ENCODE data around the gene STUM. TPM values are rescaled to one million over a fixed set of nuclear protein-coding genes. Genes with fewer than 3 reads are reported as not detected.

Gene STUM
- total RNA-seq, 1 donor from 2014 or later: 0.86 TPM

GRCh38 chr1:226512076-226512728, 36.4 kb upstream of the STUM start:
- Mint-ChIP-seq H3K4me1 (no peaks in the 10 kb centered on the region), H3K27ac (ENCODE audit: unreplicated experiment) (no peak overlapping the region)

DNA sequence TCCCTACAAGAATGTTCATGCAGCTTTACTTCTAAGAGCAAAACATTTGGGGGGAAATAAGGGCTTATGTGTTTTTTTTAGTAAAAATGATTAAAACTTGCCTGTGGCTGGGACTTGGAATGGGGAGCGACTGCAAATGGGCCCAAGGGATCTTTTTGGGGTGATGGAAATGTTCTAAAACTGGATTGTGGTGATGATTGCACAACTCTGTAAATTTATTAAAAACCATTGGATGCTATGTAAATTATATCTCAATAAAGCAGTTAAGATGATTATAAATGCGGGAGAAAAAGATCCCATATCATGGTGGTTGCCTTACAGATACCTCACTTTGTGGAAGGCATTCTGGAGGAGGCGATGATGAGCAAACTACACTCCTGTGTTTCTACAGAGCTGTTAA, 30.2 kb upstream of the STUM start:
- Mint-ChIP-seq H3K27me3 (ENCODE audit: low read depth) (peaks cover 3% of the 10 kb centered on the region), H3K4me3 (no peak overlapping the region), H3K36me3 (ENCODE audit: low read depth) (no peaks in the 10 kb centered on the region), H3K4me1 (peaks cover 8% of the 10 kb centered on the region), H3K27ac (ENCODE audit: unreplicated experiment) (no peak overlapping the region), H3K9me3 (no peaks in the 10 kb centered on the region)
- TF ChIP-seq, protein P1, sequence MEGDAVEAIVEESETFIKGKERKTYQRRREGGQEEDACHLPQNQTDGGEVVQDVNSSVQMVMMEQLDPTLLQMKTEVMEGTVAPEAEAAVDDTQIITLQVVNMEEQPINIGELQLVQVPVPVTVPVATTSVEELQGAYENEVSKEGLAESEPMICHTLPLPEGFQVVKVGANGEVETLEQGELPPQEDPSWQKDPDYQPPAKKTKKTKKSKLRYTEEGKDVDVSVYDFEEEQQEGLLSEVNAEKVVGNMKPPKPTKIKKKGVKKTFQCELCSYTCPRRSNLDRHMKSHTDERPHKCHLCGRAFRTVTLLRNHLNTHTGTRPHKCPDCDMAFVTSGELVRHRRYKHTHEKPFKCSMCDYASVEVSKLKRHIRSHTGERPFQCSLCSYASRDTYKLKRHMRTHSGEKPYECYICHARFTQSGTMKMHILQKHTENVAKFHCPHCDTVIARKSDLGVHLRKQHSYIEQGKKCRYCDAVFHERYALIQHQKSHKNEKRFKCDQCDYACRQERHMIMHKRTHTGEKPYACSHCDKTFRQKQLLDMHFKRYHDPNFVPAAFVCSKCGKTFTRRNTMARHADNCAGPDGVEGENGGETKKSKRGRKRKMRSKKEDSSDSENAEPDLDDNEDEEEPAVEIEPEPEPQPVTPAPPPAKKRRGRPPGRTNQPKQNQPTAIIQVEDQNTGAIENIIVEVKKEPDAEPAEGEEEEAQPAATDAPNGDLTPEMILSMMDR (conservative IDR thresholded peaks at IDR 0.05): no peak
- DNase-seq (ENCODE audit: low read depth, low spot score): no peak

More at GRCh38 chr1:226512076-226512728, 36.4 kb upstream of the STUM start:
- H3K4me3 Mint-ChIP-seq: no peak overlapping the region
- no peaks in the 10 kb centered on the region for H3K9me3 Mint-ChIP-seq
- no peaks in the 10 kb centered on the region for H3K36me3 Mint-ChIP-seq (ENCODE audit: low read depth)
- peaks cover 5% of the 10 kb centered on the region for H3K27me3 Mint-ChIP-seq (ENCODE audit: low read depth)
- DNase-seq (ENCODE audit: low read depth, low spot score): no peak
- TF ChIP-seq, protein P1 (conservative IDR thresholded peaks at IDR 0.05): no peak

DNA sequence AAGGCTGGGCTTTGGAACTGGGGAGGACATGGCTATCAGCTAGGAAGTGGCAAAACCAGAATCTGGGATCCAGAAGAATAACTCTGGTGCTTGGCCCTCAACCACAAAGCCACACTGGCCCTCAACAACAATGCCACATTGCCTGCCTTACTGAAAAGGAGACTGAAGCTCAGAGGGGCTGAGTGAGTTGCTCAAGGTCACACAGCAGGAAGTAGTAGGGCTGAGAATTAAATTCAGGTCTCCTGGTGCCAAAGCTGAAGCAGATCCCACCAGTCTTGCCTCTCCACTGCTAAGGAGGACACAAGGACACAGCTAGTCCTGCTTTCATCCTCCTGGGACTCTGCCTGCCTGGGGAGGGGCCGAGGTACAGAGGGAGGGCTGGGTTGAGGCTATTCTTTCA, 29.4 kb upstream of the STUM start:
- Mint-ChIP-seq H3K9me3 (no peaks in the 10 kb centered on the region), H3K27ac (ENCODE audit: unreplicated experiment) (no peak overlapping the region), H3K36me3 (ENCODE audit: low read depth) (no peaks in the 10 kb centered on the region), H3K27me3 (ENCODE audit: low read depth) (peaks cover 3% of the 10 kb centered on the region), H3K4me1 (peaks cover 8% of the 10 kb centered on the region), H3K4me3 (no peak overlapping the region)
- TF ChIP-seq, protein P1 (conservative IDR thresholded peaks at IDR 0.05): no peak
- no peak for DNase-seq (ENCODE audit: low read depth, low spot score)

- Mint-ChIP-seq H3K4me3 (no peak overlapping the region), H3K36me3 (ENCODE audit: low read depth) (no peaks in the 10 kb centered on the region), H3K4me1 (peaks cover 8% of the 10 kb centered on the region), H3K9me3 (no peaks in the 10 kb centered on the region), H3K27me3 (ENCODE audit: low read depth) (peaks cover 3% of the 10 kb centered on the region), H3K27ac (ENCODE audit: unreplicated experiment) (no peak overlapping the region)
- DNase-seq (ENCODE audit: low read depth, low spot score): no peak
- TF ChIP-seq, protein P1 (conservative IDR thresholded peaks at IDR 0.05): no peak
Observed at GRCh38 chr1:226519716-226520598, 28.6 kb upstream of the STUM start.

DNA sequence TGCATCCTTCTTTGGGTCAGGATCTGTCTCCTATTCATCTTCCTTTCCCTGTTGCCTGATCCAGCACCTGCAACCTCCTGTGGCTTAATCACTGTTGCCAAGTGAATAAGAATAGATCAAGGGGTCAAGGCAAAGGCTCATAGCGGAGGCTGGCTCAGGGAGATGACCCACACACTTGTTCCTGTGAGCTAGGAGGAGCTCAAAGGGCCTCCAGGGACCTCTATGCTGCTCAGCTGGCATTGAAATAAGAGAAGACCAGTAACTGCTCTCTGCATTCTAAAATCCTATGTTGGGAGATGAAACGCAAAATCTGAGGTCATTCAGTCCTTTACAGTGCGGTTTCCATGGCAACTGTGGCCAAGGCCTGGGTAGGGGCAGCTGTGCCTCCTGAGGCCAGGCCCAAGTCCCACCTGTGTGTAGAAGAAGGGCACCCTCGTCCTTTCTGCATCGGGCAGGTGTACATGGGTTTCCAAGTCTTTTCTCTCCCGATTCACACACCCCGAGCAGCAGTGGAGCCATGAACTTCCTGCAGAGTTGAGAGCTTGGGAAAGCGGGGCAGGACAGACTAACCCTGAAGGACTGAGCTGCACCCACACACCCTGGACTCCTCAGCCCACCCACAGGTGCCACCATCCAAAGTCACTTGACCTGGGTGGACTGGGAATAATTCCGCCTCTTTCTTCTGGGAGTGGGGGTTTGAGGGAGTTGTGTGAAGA, 27.8 kb upstream of the STUM start:
- DNase-seq (ENCODE audit: low read depth, low spot score): no peak
- no peak overlapping the region for H3K4me3 Mint-ChIP-seq
- no peak overlapping the region for H3K27ac Mint-ChIP-seq (ENCODE audit: unreplicated experiment)
- TF ChIP-seq, protein P1 (conservative IDR thresholded peaks at IDR 0.05): no peak
- H3K36me3 Mint-ChIP-seq (ENCODE audit: low read depth): no peaks in the 10 kb centered on the region
- peaks cover 3% of the 10 kb centered on the region for H3K27me3 Mint-ChIP-seq (ENCODE audit: low read depth)
- H3K4me1 Mint-ChIP-seq: peaks cover 8% of the 10 kb centered on the region
- H3K9me3 Mint-ChIP-seq: no peaks in the 10 kb centered on the region
